Esophagus squamous epithelium (tissue), 5 donors: ENCODE measurements around the gene GTPBP1. TPM values are rescaled to one million over a fixed set of nuclear protein-coding genes. Genes with fewer than 3 reads are reported as not detected.
A peak's percentile ranks its signal among the peaks of the same experiment; 100 is the strongest.

Experiments used
- DNase-seq: peaks from one replicate; lab custom pipeline; 2025; lab: John Stamatoyannopoulos, UW
- H3K27ac ChIP-seq, 4 donors: fragments of 200-600 bp; sonication (generic); one replicate each; pipeline ENCODE4 v1.5.1; 2016 to 2019; ENCODE audit warnings: mild to moderate bottlenecking in 1 of 4
- H3K27me3 ChIP-seq, 4 donors: fragments of 200-600 bp; sonication (generic); 1 replicate in 3 of 4; 2 replicates in 1 of 4; pipeline versions ENCODE4 v1.5.1 to v1.6.0; 2017 to 2021; ENCODE audit warnings: antibody characterized with exemption in 1 of 4
- H3K36me3 ChIP-seq, 3 donors: fragments of 200-600 bp; sonication (generic); one replicate each; pipeline ENCODE4 v1.5.1; 2016 to 2019
- H3K4me1 ChIP-seq, 3 donors: fragments of 200-600 bp; sonication (generic); one replicate each; pipeline ENCODE4 v1.5.1; 2017 to 2019
- H3K4me3 ChIP-seq, 4 donors: fragments of 200-600 bp; sonication (generic); 1 replicate in 3 of 4; 2 replicates in 1 of 4; pipeline ENCODE4 v1.5.1; 2016 to 2019; ENCODE audit warnings: mild to moderate bottlenecking in 2 of 4, moderate library complexity in 1 of 4
- H3K9me3 ChIP-seq, 3 donors: fragments of 200-600 bp; sonication (generic); one replicate each; pipeline ENCODE4 v1.5.1; 2016 to 2019
- POLR2A ChIP-seq, 4 donors: fragments of 450-650 bp; IDR thresholded peaks; one replicate each; pipeline ENCODE4 v1.6.1; 2017; ENCODE audit warnings: antibody characterized with exemption in 4 of 4, mild to moderate bottlenecking in 4 of 4, moderate library complexity in 3 of 4
- WGBS, 2 donors: methylation state at CpG; one replicate each; pipeline ENCODE4 v1.1.5; 2018; 5-methylcytosine and 5-hydroxymethylcytosine counted together
- intact Hi-C: fragments of 100-400 bp; cut with DNase I; formaldehyde crosslinking; loops from one replicate; pipeline ENCODE4 v1.15.0; 2022
- total RNA-seq, 4 donors: library from RNA; depleted of rRNA; stranded (reverse); fragments of >200 nt; gene quantifications; one replicate each; pipeline ENCODE4 v1.1.0, GENCODE V29; 2016
- TF ChIP-seq, protein P1 (sequence below), 6 experiments: fragments of 450-650 bp in 4 of 6; fragments of 200-600 bp in 2 of 6; sonication (generic) in 2 of 6; IDR thresholded peaks; one replicate each; pipeline ENCODE4 v1.5.1; 2016 to 2019; ENCODE audit warnings: antibody characterized with exemption in 6 of 6, mild to moderate bottlenecking in 4 of 6, moderate library complexity in 4 of 6
- donor health status: DM: yes; HTN: yes; CAD: no.

GTPBP1 gene
- total RNA-seq, 4 donors from 2014 or later: 15.3 to 37.4 (median 32.0) TPM

- WGBS, 2 donors: 71 to 76% methylated on average over 3 of the region's 3 CpGs
- no peak for TF ChIP-seq POLR2A (IDR thresholded peaks at IDR 0.05)
- TF ChIP-seq, protein P1, sequence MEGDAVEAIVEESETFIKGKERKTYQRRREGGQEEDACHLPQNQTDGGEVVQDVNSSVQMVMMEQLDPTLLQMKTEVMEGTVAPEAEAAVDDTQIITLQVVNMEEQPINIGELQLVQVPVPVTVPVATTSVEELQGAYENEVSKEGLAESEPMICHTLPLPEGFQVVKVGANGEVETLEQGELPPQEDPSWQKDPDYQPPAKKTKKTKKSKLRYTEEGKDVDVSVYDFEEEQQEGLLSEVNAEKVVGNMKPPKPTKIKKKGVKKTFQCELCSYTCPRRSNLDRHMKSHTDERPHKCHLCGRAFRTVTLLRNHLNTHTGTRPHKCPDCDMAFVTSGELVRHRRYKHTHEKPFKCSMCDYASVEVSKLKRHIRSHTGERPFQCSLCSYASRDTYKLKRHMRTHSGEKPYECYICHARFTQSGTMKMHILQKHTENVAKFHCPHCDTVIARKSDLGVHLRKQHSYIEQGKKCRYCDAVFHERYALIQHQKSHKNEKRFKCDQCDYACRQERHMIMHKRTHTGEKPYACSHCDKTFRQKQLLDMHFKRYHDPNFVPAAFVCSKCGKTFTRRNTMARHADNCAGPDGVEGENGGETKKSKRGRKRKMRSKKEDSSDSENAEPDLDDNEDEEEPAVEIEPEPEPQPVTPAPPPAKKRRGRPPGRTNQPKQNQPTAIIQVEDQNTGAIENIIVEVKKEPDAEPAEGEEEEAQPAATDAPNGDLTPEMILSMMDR (IDR thresholded peaks at IDR 0.05): peak in 5 of 6 experiments; percentile 10 to 54 (median 31)
- no peak for DNase-seq
- intact Hi-C loops: no loop called here
- H3K4me3 ChIP-seq: no peak overlapping the region
- no peak overlapping the region for H3K27ac ChIP-seq
- H3K27me3 ChIP-seq: no peaks in the 10 kb centered on the region
- H3K36me3 ChIP-seq: peaks cover 44 to 100% (median 62%) of the 10 kb centered on the region in 3 donors
- no peaks in the 10 kb centered on the region for H3K9me3 ChIP-seq
- no peaks in the 10 kb centered on the region for H3K4me1 ChIP-seq
These were observed 19.3 kb downstream of the GTPBP1 start for GRCh38 chr22:38724926-38725571.

DNA sequence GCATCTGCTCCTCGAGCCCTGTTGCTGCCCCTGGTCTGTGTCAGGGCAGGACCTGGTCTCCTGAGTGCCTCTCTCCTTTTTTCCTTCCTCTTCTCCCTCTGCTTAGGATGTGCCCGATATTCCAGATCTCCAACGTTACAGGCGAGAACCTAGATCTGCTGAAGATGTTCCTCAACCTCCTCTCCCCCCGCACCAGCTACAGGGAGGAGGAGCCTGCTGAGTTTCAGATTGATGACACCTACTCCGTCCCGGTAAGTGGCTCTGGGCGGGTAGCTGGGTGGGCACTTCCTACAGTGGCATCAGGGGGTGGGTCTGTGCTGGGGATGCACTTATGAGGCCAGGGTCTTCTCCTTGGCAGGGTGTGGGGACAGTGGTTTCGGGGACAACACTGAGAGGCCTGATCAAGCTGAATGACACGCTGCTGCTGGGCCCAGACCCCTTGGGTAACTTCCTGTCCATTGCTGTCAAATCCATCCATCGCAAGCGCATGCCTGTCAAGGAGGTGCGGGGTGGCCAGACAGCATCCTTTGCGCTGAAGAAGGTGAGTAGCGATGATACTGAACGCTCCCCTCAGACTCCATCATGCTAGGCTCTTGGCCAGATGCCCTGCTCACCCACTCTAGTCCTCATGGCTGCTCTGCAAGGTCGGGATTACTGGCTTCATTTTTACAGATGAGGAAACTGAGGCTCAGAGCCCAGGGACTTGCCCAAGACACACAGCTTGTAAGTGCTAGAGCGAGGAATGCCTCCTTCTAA, 20.3 kb downstream of the GTPBP1 start:
- Histone ChIP-seq H3K4me3 (no peak overlapping the region), H3K27me3 (no peaks in the 10 kb centered on the region), H3K27ac (no peak overlapping the region), H3K4me1 (no peaks in the 10 kb centered on the region), H3K36me3 (peaks cover 54 to 100% (median 72%) of the 10 kb centered on the region in 3 donors), H3K9me3 (no peaks in the 10 kb centered on the region)
- no peak for DNase-seq
- no peak for TF ChIP-seq POLR2A (IDR thresholded peaks at IDR 0.05)
- TF ChIP-seq, protein P1 (IDR thresholded peaks at IDR 0.05): no peak
- intact Hi-C loops: no loop called here
- WGBS, 2 donors: 95 to 97% methylated on average over 12 to 13 of the region's 18 CpGs

- TF ChIP-seq, protein P1 (IDR thresholded peaks at IDR 0.05): no peak
- no peak for TF ChIP-seq POLR2A (IDR thresholded peaks at IDR 0.05)
- H3K27me3 ChIP-seq: no peaks in the 10 kb centered on the region
- H3K9me3 ChIP-seq: no peaks in the 10 kb centered on the region
- no peak for DNase-seq
- no peak overlapping the region for H3K27ac ChIP-seq
- 89% methylated on average over 6 to 7 of the region's 12 CpGs for WGBS, 2 donors
- intact Hi-C loops: no loop called here
- H3K36me3 ChIP-seq: peaks cover 58 to 100% (median 79%) of the 10 kb centered on the region in 3 donors
- H3K4me3 ChIP-seq: no peak overlapping the region
- H3K4me1 ChIP-seq: peaks cover 0 to 9% (median 4%) of the 10 kb centered on the region in 3 donors
These were observed 21.4 kb downstream of the GTPBP1 start for GRCh38 chr22:38727123-38727522.

DNA sequence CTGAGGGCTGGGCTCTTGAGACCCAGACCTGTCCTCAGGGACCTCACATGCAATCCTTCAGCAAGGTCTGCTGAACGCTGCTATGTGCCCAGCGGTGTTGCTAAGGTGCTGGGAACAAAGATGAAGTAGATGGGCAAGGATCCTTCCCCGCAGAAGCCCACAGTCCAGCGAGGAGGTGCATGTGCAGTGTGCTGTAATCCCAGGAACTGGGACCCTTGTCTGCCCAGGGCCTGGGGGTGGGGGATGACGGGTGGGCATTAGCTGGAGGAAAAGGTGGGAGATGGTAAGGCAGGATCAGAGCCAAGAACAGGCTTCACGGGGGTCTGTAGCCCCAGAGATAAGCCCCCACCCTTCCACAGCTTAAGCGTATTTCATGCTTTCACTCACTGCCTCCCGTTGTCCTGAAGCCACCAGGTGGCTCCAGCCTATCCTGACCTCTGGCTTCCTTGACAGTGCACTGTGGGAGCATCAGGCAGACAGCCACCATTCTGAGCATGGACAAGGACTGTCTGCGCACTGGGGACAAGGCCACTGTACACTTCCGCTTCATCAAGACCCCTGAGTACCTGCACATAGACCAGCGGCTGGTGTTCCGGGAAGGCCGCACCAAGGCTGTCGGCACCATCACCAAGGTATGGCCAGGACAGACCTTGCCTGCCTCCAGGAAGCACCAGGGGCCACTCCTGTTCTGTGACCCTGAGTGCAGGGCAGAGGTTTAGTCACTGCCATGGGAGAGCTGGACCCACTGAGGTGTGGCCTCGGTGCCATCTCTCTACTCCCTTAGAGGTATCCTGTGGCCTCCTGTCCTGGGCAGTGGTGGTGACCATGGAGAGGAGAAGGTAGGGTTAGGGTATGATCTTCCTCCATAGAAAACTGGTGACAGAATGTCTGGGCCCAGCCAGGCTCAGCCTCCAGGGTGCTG, 22.0 kb downstream of the GTPBP1 start:
- Histone ChIP-seq H3K27me3 (no peaks in the 10 kb centered on the region), H3K9me3 (no peaks in the 10 kb centered on the region), H3K36me3 (peaks cover 58 to 95% (median 74%) of the 10 kb centered on the region in 3 donors), H3K4me1 (peaks cover under 1 to 16% (median 11%) of the 10 kb centered on the region in 3 donors), H3K4me3 (no peak overlapping the region), H3K27ac (no peak overlapping the region)
- intact Hi-C loops: no loop called here
- DNase-seq: no peak
- 81 to 89% methylated on average over 7 to 9 of the region's 15 CpGs for WGBS, 2 donors
- TF ChIP-seq, protein P1 (IDR thresholded peaks at IDR 0.05): no peak
- TF ChIP-seq POLR2A (IDR thresholded peaks at IDR 0.05): no peak
